Measurements from ENCODE around the gene ACO1.

The ACO1 gene

DNA sequence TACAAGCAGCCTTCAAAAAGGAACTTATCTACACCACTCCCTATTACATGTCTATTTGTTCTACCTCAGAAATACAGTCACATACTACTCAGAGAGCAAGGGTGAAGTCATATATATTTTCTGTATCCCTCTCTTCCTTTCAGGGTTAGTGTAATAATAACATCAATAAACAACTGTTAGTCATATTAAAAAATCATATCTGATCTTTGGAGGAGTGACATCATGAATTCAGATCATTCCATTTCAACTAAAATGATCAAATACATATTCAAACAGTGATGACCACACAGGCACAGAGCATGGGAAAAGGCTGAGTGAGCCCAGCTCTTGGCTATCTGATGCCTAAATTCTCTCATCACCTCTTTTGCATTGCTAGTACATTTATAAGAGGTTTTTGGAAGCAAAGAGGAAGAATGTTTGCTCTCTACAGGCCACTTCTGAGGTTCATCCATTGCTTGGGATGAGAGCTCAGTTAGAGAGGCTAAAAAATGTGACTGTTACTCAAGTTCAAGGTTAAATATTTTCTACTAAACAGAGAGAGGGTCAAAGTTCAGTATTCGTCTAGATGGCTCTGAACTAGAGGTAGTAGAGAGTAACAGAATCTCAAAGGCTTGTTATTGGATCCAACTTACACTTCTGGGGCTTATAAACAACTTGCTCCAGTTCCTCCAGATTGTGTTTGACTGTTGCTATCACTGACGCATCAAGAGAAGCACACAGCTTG lies 102.6 kb downstream of the ACO1 start:
- DNase-seq (ENCODE audit: low read depth in 2 of 3, low spot score in 1 of 3): no peak

DNA sequence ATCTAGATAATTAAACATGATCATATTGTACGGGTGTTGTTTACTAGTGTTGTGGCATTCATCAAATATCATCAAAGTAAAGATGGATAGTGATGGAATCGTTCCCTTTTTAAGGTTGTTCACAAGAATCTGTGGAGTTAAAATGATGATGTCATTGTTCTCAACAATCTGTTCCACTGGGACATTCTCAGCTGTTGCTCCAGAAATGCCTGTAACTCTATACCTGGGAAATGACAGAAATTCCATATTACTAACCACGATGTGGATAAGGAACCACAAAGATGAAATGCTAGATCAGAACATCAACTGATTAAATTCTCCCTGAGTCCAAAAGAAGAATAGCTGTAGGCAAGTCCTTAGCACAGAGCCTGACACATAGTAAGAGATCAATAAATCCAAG lies 103.5 kb downstream of the ACO1 start:
- DNase-seq (ENCODE audit: low read depth in 2 of 3, low spot score in 1 of 3): no peak

DNA sequence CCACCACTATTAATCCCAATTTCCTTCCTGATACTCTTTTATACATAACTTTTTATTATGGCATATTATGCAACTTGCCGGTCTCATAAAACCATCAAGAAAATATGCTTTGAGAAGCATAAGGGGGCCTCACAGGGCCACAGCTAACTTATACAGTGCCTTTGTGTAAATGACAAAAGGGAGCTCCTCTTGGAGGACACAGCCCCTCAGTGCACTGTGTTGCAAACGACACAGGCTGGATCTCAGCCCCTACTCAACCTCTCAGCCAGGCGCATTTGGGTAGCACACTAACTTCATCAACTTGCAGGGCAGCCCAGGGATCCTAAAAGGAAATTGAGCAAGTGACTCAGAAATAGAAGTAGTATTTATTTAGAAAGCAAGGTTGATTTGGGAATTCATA lies 106.2 kb downstream of the ACO1 start:
- no peak for DNase-seq (ENCODE audit: low read depth in 2 of 3, low spot score in 1 of 3)

DNA sequence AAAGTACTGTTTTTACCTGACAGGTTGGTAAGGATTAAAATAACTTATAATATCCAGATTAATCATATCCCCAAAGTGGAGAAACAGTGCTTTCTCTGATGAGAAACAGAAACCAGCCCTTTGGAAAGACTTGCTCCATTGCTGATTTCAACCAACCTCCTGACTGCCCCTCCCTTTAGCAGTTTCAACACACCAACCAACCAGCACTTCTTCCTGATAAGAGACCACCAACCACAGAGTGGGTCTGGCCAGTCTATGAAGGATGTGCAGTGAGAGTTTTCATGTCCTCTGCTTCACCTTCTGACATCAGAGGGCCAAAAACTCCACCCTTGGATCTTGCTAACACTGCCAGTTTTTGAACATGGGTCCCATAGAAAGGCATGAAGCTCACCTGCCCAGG lies 113.5 kb downstream of the ACO1 start:
- DNase-seq (ENCODE audit: low read depth in 2 of 3, low spot score in 1 of 3): no peak

DNA sequence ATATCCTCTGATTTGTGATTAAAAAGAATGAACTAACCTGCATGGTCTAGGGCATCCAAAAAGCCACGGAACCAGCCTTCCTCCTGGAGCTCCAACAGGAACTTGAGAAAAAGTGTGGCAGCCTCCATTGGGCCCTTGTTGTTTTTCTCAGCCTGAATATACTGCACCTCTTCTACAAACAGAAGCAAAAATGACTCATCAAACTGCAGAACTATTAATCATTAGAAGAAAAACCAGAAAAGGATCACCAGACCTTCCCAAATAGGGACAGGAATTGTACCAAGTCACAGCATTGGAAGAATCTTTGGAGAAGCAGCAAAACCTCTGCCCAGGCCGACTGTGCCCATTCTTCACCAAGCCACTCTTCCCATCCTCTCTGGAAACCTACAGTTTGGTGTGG lies 116.3 kb downstream of the ACO1 start:
- no peak for DNase-seq (ENCODE audit: low read depth in 2 of 3, low spot score in 1 of 3)

DNA sequence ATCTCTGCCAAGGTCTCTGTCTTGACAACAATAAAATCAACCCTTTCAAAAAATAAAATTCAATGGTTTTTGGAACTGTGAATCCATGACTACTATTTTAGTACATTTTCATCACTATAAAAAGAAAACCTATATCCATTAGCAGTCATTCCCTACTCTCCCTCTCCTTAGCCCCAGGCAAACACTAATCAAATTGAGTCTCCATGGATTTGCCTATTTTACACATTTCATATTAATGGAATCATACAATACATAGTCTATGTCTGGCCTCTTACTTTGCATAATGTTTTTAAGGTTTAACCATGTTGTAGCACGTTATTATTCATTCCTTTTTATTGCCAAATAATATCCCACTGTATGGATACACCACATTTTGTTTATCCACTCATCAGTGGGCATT lies 117.4 kb downstream of the ACO1 start:
- DNase-seq (ENCODE audit: low read depth in 2 of 3, low spot score in 1 of 3): no peak

DNA sequence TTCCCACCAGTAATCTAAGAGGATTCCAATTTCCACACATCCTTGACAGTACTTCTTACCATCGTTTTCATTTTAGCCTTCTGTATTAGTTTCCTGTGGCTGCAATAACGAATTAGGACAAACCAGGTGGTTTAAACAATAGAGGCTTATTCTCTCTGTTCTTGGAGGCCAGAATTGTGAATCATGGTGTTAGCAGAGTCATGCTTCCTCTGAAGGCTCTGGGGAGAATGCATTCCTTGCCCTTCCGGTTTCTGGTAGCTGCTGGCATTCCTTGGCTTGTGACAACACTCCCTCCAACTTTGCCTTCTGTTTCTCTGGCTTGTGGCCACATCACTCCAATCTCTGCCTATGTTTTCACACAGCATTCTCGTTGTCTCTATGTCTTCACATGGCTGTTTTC lies 118.0 kb downstream of the ACO1 start:
- DNase-seq (ENCODE audit: low read depth in 2 of 3, low spot score in 1 of 3): no peak

DNA sequence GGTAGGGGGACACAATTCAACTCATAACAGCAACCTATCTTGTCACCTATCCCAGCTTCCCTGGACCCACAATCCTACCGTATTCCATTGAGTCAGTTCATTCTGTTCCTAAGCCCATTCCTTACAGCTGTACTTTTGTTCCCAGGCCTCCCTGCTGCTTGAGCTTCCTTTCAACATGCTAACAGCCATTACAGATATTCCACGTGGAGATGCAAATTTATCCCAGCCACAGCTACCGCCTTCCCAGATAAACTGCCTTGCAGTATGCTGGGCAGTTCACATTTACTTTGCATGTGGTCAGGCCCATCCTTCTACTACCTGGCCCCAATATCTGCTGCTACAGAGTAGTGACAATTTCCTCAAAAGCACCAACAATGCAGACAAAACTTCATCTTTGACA lies 118.6 kb downstream of the ACO1 start:
- no peak for DNase-seq (ENCODE audit: low read depth in 2 of 3, low spot score in 1 of 3)

All from stimulated activated CD4-positive, alpha-beta T cell treated with anti-CD3 and anti-CD28 coated beads, Interleukin-12 subunit alpha, Interleukin-12 subunit beta, amount 100 ng/mL, for 48 hours (primary cell).